RPMI7951 (cell line): ENCODE measurements around the gene SGIP1. TPM values are rescaled to one million over a fixed set of nuclear protein-coding genes. Genes with fewer than 3 reads are reported as not detected.
A peak's percentile ranks its signal among the peaks of the same experiment; 100 is the strongest.
"Not testable (repeated sequence)": the region's sequence is repeated elsewhere in the genome, so short reads cannot be mapped to it uniquely, and the experiment has no call there.

Experiments used
- DNase-seq: peaks from one replicate; pipeline ENCODE4 v3.0.0-alpha.2; 2012; ENCODE audit warnings: low read depth
- total RNA-seq: library from RNA; depleted of rRNA; stranded (reverse); fragments of >200 nt; shearing (Covaris generic); gene quantifications from 2 replicates; pipeline ENCODE4 v1.2.3, GENCODE V29; 2014

The SGIP1 gene
- total RNA-seq, 1 experiment from 2014 or later = under 0.01 TPM

GRCh38 chr1:66553846-66554245, 19.9 kb downstream of the SGIP1 start:
- no peak for DNase-seq

- no peak for DNase-seq
Observed at GRCh38 chr1:66556161-66556611, 22.2 kb downstream of the SGIP1 start.

GRCh38 chr1:66557157-66557556, 23.2 kb downstream of the SGIP1 start:
- no peak for DNase-seq

GRCh38 chr1:66559517-66559916, 25.6 kb downstream of the SGIP1 start:
- DNase-seq = no peak

GRCh38 chr1:66562561-66562960, 28.6 kb downstream of the SGIP1 start:
- peak; percentile 18 for DNase-seq

GRCh38 chr1:66563094-66563800, 29.3 kb downstream of the SGIP1 start:
- peak; percentile 95 for DNase-seq

DNA sequence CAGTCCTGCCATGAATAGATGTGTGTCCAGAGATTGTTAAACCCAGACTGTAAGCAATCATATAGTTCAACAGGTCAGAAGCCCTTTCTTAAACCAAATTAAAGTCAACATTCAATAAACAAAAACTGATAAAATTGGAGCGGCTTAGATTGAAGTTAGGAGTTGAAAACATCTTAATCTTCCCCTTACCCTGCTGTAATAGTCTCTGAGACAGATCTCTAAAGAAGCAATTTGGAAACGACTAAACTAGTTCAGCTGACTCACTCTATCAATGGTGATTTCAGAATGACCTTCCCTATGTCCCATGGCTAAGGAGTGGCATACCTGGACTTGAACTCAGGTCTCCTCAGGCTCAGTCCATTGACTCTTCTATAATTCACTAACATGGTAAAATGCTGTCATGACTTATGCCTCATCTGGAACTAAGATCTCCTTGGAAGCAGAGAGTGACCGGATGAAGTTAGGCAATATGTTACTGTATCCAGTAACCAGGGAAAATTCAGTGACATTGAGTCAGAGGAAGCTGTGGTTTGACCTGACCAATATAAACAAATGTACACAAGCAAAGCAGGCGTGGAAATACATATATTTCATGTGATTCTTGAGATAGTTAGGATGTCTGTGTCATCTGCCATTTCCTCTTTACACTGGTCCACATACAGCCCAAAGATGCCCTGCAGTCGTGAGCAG, 30.1 kb downstream of the SGIP1 start:
- peak; percentile 99 for DNase-seq

DNA sequence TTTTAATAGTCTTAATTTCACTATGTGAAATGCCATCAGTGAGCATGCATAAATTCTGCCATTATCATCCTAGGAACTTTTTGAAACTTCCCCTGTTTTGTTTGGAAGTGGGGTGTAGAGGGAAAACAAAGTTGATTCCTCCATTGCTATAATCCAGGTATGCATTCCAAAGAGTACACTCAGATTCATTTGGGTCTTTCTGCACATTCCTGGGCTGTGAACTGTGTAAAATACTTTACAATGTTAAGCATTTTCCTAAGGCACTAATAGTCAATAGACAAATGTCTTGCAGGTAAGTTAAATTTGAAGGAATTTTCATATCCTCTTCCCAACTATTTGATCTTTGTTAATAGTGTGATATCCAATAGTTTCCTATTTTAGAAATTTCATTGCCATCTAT, 36.2 kb downstream of the SGIP1 start:
- no peak for DNase-seq

- peak; percentile 72 for DNase-seq
Observed at GRCh38 chr1:66571789-66572188, 37.8 kb downstream of the SGIP1 start.

- peak; percentile 52 for DNase-seq
Observed at GRCh38 chr1:66575739-66576138, 41.8 kb downstream of the SGIP1 start.

DNA sequence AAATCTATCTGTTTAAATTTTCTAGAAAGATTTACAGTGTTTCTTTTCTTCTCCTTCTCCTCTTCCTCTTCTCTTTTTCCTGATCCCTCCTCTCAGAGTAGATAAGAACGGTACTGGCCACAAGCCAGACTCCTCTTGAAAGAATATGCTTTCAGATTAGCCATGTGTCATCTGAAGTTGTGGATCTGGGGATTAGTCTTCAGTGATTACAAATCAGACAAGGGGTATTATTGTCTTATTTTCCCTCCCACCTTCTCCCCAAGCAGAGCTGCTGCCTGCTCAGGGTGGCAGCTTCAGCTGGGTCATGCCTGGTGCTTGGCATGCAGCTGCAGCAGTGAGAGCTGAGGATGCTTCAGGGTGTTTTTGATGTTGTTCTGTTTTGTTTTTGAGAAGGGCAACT, 42.7 kb downstream of the SGIP1 start:
- DNase-seq = peak; percentile 63

DNA sequence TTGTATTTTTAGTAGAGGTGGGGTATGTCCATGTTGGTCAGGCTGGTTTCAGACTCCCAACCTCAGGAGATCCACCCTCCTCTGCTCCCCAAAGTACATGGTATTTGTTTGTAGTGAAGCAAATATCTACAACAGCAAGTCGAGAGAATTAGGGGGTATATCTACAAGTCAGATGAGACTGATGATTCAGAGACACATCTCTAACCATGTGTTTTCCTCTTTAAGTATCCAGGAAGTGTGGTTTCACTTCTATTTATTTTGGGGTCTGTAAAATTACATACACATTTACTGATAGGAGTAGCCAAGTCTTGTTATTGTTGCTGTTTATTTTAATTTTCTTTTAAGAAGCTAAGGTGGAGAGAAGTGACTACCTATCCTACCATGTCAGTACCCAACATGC, 44.9 kb downstream of the SGIP1 start:
- no peak for DNase-seq

DNA sequence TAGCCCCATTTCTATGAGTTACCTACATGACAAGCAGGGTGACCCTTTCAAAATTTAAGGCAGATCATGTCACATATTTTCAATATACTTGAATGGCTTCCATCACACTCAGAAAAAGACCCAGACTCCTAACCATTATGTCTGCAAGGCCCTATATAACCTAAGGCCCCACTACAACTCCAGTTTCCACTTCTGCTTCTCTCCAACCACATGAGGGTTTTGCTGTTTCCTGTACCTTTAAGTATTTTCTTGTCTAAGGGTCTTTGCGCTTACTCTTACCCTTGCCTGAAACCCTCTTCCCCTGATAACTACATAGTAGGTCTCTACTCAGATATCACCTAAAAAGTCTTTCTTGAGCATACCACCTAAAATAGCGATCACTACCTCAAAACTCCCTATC, 46.1 kb downstream of the SGIP1 start:
- no peak for DNase-seq

DNA sequence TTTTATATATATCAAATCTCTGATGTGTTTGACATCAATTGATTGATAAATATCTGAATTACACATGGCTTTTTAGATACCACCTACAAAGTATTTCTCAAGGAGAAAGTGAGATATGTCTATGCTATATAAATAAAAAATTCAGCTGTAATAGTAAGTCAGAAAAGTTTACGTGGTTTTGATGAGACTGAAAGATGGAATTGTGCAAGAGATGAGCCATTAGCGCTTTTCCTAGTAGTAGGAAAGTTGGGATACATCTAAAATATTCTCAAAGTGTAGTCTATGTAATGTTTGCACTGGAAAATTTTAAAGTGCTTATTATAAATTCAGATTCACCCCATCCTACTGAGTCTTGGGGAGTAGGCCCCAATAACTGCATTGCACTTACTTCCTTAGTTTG, 49.1 kb downstream of the SGIP1 start:
- DNase-seq = no peak

DNA sequence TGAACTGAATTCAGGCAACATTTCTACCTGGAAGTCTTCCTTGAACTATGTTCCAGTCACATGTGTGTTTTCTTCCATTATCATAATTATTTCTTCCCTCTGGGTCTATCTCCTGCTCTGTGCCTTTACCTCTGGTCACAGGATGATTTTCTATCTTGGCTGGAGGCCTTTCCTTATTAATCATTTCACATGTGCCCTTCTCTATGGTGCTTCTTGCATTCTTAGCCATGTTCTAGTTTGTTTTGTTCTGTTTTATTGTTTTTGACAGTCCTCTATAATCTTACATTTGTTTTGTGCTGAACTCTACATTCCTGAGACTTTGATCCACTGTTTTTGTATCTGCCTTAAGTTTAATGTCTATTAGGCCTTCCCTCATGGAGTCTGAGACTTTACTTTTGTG, 51.0 kb downstream of the SGIP1 start:
- DNase-seq = no peak

DNA sequence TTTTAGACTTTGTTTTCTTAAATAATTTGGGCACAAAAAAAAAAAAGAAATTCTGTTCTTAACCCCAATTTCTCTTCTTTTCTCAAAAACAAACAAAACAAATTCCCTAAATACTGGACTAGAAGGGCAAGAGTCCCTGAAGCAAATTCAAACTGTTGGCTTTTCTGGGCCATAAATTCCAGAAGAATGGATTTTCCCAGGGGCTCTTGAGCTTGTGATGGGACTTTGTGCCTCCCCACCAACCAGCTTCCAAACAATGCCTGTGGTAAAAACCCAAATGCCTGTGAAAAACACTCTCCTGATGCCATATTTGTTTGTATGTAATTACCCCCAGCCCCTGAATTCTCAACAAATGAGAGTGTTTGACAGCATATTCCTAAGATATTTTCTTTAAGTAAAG, 55.4 kb downstream of the SGIP1 start:
- DNase-seq = no peak

- not testable (repeated sequence) for DNase-seq
Observed at GRCh38 chr1:66592106-66592507, 58.2 kb downstream of the SGIP1 start.

DNA sequence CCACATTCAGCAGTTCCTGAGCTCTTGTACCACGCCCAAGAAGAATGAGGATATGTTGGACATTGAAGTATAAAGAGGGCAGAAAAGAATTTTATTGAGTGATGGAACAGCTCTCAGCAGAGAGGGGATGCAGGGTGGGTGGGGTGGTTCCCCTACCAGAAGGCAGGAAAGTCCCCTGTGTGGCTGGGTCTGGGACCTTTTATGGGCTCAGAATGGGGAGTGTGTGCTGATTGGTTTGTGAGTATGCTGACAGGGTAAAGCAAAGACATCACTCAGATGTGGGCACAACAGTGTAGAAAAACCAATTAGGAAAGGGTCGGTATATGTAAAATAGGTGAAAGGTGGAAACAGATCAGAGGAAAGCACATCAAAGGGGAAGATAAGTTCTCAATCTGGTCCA, 62.2 kb downstream of the SGIP1 start:
- no peak for DNase-seq

GRCh38 chr1:66597500-66597899, 63.5 kb downstream of the SGIP1 start:
- DNase-seq = no peak

- peak; percentile 73 for DNase-seq
Observed at GRCh38 chr1:66598670-66599069, 64.7 kb downstream of the SGIP1 start.

GRCh38 chr1:66599346-66599745, 65.4 kb downstream of the SGIP1 start:
- peak; percentile 36 for DNase-seq

DNA sequence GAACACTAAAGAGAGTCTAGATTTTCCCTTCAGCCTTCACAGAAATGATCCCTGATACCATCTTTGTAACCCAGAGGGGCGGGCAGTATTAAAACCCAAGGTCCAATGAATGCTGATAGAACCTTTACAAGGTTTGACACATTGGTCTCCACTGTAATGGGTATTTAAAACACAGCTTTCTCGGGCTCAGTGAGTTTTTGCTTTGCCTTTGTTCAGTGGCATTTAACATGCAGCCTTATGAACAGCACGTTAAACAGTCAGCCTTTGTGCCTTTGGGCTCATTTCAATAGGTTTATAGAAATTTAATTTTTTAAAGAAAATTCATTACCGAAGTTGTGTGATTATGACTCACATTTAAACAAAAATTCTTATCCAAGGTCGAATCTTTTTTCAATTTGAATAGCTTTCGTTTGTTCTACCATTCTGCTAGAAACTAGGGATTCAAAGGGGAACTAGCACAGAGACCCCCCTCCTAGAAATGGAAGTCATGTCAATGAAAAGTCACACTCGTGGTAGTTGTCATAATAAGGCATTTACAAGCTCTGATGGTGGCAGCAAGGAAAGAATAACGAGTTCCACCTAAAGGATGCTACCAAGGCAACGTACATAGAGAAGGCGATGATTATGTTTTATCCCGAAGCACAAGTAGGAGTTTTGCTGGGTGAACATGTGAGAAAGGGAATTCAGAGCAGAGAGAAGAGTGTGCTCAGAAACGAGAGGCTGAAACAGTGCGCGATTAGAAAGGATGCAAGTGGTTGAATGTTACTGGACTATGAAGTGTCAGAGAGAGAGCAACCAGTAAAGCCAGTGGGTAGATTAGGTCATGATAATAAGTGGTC, 66.2 kb downstream of the SGIP1 start:
- DNase-seq = no peak
